Calu3 (cell line): ENCODE data around the gene ZBTB8OS. TPM values are rescaled to one million over a fixed set of nuclear protein-coding genes. Genes with fewer than 3 reads are reported as not detected.
"Not testable (repeated sequence)": the region's sequence is repeated elsewhere in the genome, so short reads cannot be mapped to it uniquely, and the experiment has no call there.

Experiments
- BruUV-seq: library from RNA; stranded (reverse); fragments of 400-500 nt; replicated peaks from 2 replicates; lab custom pipeline; 2021; lab: Mats Ljungman, UMichigan
- CTCF ChIA-PET: fragments of 300-600 bp; sonication (Branson Sonifier 250); formaldehyde crosslinking; loops from one replicate; lab custom pipeline; 2022; ENCODE audit warnings: antibody characterized with exemption; lab: Charles Lee
- DNase-seq: peaks from one replicate; pipeline ENCODE4 v3.0.0; 2022
- H3K27ac Mint-ChIP-seq: one replicate; pipeline ENCODE4 v1.8.0; 2022; ENCODE audit warnings: mixed read lengths; ENCODE audit not compliant: unreplicated experiment
- H3K27me3 Mint-ChIP-seq: one replicate; pipeline ENCODE4 v1.8.0; 2022; ENCODE audit warnings: mixed read lengths; ENCODE audit not compliant: unreplicated experiment
- H3K36me3 Mint-ChIP-seq: one replicate; pipeline ENCODE4 v1.8.0; 2022; ENCODE audit warnings: mild to moderate bottlenecking, moderate library complexity, mixed read lengths; ENCODE audit not compliant: insufficient read depth, unreplicated experiment
- H3K4me1 Mint-ChIP-seq: one replicate; pipeline ENCODE4 v1.8.0; 2022; ENCODE audit warnings: mild to moderate bottlenecking, low read depth, mixed read lengths; ENCODE audit not compliant: unreplicated experiment
- H3K4me3 Mint-ChIP-seq: one replicate; pipeline ENCODE4 v1.8.0; 2022; ENCODE audit warnings: mild to moderate bottlenecking, low read depth, moderate library complexity, mixed read lengths; ENCODE audit not compliant: unreplicated experiment
- H3K9me3 Mint-ChIP-seq: one replicate; pipeline ENCODE4 v1.8.0; 2022; ENCODE audit warnings: low read depth, mixed read lengths; ENCODE audit not compliant: unreplicated experiment
- intact Hi-C: fragments of 100-400 bp; cut with micrococcal nuclease; formaldehyde crosslinking; loops from one replicate; pipeline ENCODE4 v1.10.0; 2022; ENCODE audit not compliant: unreplicated experiment
- total RNA-seq: library from RNA; stranded (reverse); gene quantifications from 2 replicates; pipeline ENCODE4 v1.2.3, GENCODE V29; 2022
- TF ChIP-seq, protein P1 (sequence below): fragments of 200-600 bp; IDR thresholded peaks from one replicate; pipeline ENCODE4 v1.8.0; 2022; ENCODE audit warnings: antibody characterized with exemption; ENCODE audit not compliant: unreplicated experiment

Gene ZBTB8OS
- total RNA-seq, 1 experiment from 2014 or later = 51.6 TPM

DNA sequence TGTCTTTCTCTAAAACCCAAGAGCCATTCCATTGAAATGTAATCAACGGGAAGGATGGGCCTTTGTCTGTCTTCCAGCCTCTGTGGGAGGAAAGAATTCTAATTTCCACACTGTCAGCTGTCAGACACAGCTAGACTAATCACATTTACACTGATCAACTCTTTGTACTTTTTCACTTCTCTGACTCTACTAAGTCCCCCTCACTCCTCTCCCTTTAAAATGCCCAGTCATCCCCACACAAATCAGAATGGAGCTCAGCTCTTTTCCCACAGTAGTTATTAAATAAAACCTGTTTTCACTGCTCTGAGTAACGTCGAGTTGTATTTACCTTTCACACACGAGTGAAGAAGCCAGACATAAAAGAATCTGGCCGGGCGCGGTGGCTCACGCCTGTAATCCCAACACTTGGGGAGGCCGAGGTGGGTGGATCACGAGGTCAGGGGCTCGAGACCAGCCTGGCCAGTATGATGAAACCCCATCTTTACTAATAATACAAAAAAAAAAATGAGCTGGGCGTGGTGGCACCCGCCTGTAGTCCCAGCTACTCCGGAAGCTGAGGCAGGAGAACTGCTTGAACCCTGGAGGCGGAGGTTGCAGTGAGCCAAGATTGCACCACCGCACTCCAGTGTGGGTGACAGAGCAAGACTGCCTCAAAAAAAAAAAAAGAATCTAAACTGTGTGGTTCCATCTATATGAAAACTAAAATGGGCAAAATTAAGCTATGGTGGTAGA, 13.3 kb downstream of the ZBTB8OS start:
- DNase-seq = no peak
- Mint-ChIP-seq H3K27me3 (no peaks in the 10 kb centered on the region), H3K36me3 (peaks cover 3% of the 10 kb centered on the region), H3K4me1 (peaks cover 11% of the 10 kb centered on the region), H3K4me3 (no peak overlapping the region), H3K27ac (no peak overlapping the region), H3K9me3 (no peaks in the 10 kb centered on the region)
- intact Hi-C loops = no loop called here
- TF ChIP-seq, protein P1, sequence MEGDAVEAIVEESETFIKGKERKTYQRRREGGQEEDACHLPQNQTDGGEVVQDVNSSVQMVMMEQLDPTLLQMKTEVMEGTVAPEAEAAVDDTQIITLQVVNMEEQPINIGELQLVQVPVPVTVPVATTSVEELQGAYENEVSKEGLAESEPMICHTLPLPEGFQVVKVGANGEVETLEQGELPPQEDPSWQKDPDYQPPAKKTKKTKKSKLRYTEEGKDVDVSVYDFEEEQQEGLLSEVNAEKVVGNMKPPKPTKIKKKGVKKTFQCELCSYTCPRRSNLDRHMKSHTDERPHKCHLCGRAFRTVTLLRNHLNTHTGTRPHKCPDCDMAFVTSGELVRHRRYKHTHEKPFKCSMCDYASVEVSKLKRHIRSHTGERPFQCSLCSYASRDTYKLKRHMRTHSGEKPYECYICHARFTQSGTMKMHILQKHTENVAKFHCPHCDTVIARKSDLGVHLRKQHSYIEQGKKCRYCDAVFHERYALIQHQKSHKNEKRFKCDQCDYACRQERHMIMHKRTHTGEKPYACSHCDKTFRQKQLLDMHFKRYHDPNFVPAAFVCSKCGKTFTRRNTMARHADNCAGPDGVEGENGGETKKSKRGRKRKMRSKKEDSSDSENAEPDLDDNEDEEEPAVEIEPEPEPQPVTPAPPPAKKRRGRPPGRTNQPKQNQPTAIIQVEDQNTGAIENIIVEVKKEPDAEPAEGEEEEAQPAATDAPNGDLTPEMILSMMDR = no peak
- no TSS peak for BruUV-seq
- CTCF ChIA-PET = interaction anchor here (0.6 kb wide), 1 partner anchor 232 kb away, joined by 3 read pairs; no protein-coding TSS in a partner anchor

DNA sequence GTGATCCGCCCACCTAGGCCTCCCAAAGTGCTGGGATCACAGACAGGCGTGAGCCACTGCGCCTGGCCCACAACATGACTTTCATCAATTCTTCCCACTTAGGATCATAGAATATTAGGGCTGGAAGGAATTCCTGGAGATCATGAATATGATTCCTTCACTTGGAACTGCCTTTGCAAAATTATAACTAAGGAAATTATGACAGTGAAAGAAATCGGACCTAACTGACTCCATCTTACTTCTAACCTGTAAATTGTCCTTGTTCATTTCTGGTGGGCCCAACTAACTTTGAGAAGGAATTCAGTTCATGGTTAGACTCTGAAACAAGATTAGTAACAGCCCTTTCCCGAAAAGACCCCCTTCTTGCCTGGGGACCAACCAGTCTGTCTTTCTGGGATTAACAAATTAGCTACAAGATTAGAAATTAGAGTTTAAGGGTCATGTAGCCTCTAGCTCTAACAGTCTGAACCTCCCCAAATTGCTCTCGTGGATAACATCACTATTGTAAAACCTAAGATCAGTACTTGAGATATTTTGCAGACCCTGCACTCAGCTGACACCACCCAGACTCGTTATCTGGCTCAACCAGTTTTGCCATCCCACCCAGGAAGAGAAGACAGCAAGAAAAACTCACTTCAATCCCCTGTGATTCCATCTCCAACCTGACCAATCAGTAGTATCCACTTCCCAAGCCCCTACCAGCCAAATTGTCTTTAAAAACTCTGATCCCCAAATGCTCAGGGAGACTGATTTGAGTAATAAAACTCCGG, 14.7 kb downstream of the ZBTB8OS start:
- BruUV-seq = no TSS peak
- no peak overlapping the region for H3K27ac Mint-ChIP-seq
- H3K4me3 Mint-ChIP-seq = no peak overlapping the region

DNA sequence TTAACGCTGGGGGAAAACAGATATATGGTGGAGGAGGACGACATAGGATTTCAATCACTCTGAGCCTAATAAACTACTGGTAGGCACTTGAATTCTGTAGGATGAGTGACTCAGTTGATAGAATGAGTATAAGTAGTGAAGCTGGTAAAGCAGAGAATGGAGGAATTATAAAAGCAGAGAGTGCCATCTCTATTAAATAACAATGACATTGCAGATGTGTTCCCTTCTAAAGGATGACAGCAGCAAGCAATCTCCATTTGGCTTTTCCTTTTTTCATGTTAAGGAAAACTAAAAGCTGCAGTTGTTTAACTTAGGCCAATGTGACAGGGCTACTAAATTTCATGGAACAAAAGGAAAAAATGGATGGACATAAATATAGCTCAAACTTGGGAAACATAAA, 17.5 kb downstream of the ZBTB8OS start:
- intact Hi-C loops = no loop called here

More for the DNA sequence above, 14.7 kb downstream of the ZBTB8OS start:
- TF ChIP-seq, protein P1 = no peak
- Mint-ChIP-seq H3K27me3 (no peaks in the 10 kb centered on the region), H3K4me1 (peaks cover 11% of the 10 kb centered on the region), H3K9me3 (no peaks in the 10 kb centered on the region), H3K36me3 (no peaks in the 10 kb centered on the region)
- intact Hi-C loops = no loop called here
- no peak for DNase-seq
- CTCF ChIA-PET = no interaction called here

DNA sequence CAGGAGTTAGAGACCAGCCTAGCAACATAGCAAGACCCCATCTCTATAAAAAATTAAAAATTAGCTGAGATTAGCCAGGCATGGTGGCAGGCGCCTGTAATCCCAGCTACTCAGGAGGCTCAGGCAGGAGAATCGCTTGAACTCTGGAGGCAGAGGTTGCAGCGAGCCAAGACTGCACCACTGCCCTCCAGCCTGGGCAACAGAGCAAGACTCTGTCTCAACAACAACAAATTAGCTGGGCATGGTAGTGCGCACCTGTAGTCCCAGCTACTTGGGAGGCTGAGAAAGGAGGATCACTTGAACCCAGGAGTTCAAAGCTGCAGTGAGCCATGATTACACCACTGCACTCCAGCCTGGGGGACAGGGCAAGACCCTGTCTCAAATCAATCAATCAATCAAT, 20.2 kb downstream of the ZBTB8OS start:
- H3K4me3 Mint-ChIP-seq, H3K9me3 Mint-ChIP-seq, H3K4me1 Mint-ChIP-seq, H3K36me3 Mint-ChIP-seq, H3K27ac Mint-ChIP-seq, BruUV-seq, DNase-seq, CTCF ChIA-PET, H3K27me3 Mint-ChIP-seq, intact Hi-C loops: not testable (repeated sequence)

More for the DNA sequence above, 17.5 kb downstream of the ZBTB8OS start:
- Mint-ChIP-seq H3K4me3 (no peak overlapping the region), H3K9me3 (no peaks in the 10 kb centered on the region), H3K36me3 (peaks cover 4% of the 10 kb centered on the region), H3K27me3 (no peaks in the 10 kb centered on the region), H3K27ac (no peak overlapping the region), H3K4me1 (peaks cover 11% of the 10 kb centered on the region)
- TF ChIP-seq, protein P1 = no peak
- CTCF ChIA-PET = no interaction called here
- no peak for DNase-seq
- no TSS peak for BruUV-seq
